Stimulated activated memory B cell treated with anti-CD40 and anti-IgM and Interleukin-4, amounts not matched to agents 10 μg/mL and 1 μg/mL and 100 μg/mL, for 72 hours (primary cell): ENCODE results near the gene ACOX3.
A peak's percentile ranks its signal among the peaks of the same experiment; 100 is the strongest.

Experiments used
- ATAC-seq: fragments of 150-1000 bp; cut with Tn5 transposase; 2 replicates; pipeline ENCODE4 v1.10.0; 2021
- H3K27ac Mint-ChIP-seq: one replicate; pipeline ENCODE4 v1.8.0; 2022; ENCODE audit warnings: mild to moderate bottlenecking, mixed read lengths
- H3K27me3 Mint-ChIP-seq: one replicate; pipeline ENCODE4 v1.8.0; 2022; ENCODE audit warnings: mixed read lengths
- H3K36me3 Mint-ChIP-seq: one replicate; pipeline ENCODE4 v1.8.0; 2022; ENCODE audit warnings: mixed read lengths
- H3K4me1 Mint-ChIP-seq: one replicate; pipeline ENCODE4 v1.8.0; 2022; ENCODE audit warnings: mixed read lengths
- H3K4me3 Mint-ChIP-seq: one replicate; pipeline ENCODE4 v1.8.0; 2022; ENCODE audit warnings: mild to moderate bottlenecking, moderate library complexity, mixed read lengths
- H3K9me3 Mint-ChIP-seq: one replicate; pipeline ENCODE4 v1.8.0; 2022; ENCODE audit warnings: mixed read lengths

Gene ACOX3

DNA sequence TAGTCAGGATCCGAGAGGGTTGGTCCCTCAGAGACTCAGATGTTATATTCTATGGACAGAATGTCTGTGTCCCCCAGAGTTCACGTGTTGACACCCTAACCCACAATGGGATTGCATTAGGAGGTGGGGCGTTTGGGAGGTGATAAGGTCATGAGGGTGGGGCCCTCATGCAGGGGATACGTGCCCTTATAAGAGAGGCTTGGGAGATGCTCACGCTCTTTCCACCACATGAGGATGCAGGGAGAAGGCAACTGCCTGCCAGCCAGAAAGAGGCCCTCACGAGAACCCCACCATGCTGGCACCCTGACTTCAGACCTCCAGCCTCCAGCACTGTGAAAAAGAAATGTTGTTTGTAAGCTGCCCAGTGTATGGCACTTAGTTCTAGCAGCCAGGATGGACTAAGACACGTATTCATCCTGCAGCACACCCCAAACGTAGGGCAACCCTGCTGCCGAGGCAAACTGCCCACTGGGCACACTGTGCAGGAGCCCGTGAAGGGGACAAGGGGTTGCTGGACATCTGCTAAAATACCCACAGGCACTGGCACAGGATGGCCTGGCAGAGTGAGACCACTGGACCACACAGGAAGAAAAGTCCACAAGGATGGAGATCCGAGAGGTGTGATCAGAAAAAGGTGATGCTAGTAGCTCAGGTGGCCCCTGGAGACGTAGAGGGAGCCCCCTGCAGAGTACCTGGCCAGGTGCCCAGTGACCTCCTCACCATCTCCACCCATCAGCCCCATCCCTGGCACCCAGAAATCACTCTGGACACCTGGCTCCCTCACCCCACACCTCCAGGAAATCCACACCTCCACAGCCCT is 108.3 kb downstream of the ACOX3 start:
- Mint-ChIP-seq H3K9me3 (peaks cover 19% of the 10 kb centered on the region), H3K4me1 (no peaks in the 10 kb centered on the region), H3K4me3 (no peak overlapping the region), H3K36me3 (no peaks in the 10 kb centered on the region), H3K27me3 (peaks cover 10% of the 10 kb centered on the region), H3K27ac (no peak overlapping the region)
- ATAC-seq = no peak

DNA sequence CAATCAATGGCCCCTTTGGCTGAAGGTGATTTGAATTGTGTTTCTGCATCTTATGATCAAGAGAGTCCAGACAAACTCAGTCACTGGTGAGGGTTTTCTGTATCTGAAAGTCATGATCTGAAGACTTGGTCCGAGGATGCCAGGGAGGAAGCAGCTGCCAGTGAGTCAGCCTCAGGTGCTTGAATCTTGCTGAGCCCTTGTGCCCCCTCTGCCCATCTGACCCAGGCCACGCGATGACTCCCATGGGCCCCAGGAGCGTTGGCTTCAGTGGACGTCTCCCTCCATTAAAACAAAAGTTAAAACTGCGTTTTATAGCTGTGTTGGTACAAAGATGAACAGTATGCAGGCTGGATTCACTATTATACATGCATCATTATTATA is 109.0 kb downstream of the ACOX3 start:
- no peak for ATAC-seq
- H3K27me3 Mint-ChIP-seq = peaks cover 10% of the 10 kb centered on the region

DNA sequence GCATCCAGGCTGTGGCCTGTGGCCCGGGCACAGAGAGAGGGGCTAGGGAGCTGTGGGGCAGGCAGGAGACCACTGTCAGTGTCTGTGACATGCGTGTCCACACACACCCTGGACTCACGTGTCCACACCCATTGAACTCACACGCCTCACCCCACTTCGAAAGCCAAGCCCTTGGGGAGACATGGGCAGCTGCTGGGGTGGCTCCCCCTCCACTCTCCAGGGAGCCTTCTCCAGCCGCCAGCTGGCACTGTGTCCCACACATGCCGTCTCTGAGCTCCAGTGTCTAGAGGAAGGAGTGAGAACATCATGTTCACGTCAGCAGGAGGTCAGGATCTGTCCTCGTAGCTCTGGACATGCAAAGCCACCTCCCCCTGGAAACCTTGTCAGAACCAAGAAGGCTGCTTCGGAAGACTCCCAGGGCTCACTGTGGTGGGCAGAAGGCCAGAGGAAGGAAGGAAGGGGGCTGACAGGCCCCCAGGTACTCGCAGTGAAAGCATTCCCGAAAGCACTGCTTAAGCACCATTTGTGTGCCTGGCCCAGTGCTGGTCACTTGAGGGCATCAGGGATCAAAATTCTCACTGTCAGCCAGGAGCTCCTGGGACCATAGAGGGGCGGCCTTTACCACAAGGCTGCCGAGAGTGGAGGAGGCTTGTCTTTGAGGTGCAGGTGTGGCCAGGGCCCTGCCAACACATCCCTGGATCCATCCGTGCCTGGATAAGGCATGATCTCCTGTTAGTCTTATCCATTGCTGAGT is 109.5 kb downstream of the ACOX3 start:
- Mint-ChIP-seq H3K36me3 (no peaks in the 10 kb centered on the region), H3K27ac (no peak overlapping the region), H3K4me3 (no peak overlapping the region), H3K9me3 (peaks cover 11% of the 10 kb centered on the region), H3K27me3 (peaks cover 10% of the 10 kb centered on the region), H3K4me1 (no peaks in the 10 kb centered on the region)
- ATAC-seq = peak; percentile 6

More for the DNA sequence above, 109.0 kb downstream of the ACOX3 start:
- Mint-ChIP-seq H3K4me1 (no peaks in the 10 kb centered on the region), H3K4me3 (no peak overlapping the region), H3K36me3 (no peaks in the 10 kb centered on the region), H3K9me3 (peaks cover 15% of the 10 kb centered on the region), H3K27ac (no peak overlapping the region)

DNA sequence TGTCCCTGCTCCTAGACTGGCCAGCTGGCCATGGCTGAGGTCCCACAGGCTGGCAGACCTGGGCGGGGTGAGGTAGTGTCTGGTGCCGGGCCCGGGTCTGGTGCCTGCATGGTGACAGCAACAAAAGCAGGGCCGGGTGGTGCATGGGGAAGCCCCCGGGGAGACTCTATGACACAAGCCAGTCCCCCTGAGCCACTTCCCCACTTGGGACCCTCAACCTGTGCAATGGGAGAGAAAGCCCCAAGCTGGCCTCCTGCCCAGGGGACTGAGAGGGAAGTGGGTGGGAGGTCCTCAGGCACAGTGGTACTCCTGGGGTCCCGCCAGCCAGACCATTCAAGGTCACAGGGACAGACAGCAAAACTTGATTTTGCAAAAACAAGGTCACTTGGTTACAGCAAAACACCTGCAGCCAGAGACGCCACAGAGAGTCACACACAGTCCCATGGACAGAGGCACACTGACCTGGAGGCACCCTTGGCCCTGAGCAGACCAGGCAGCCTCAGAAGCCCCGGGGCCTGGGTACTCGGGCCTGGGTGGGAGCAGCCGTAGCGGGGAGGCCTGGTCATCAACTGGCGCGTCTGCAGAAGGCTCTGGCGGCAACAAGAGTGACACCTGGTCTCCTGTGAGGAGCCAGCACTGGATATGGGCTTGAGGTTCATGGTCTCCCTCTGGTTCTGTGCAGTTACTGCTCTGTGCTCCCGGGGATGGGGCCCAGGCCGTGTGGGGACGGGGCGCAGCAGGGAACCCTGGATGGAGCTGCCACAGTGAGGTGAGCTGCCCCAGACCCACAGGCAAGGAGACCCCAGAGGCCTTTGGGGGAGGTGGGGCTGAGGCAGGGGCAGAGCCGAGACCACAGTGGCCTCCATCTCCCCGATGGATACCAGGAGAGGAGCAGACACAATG is 110.4 kb downstream of the ACOX3 start:
- no peaks in the 10 kb centered on the region for H3K36me3 Mint-ChIP-seq
- peaks cover 10% of the 10 kb centered on the region for H3K27me3 Mint-ChIP-seq
- no peaks in the 10 kb centered on the region for H3K4me1 Mint-ChIP-seq
- H3K27ac Mint-ChIP-seq = no peak overlapping the region
- ATAC-seq = no peak
- peaks cover 6% of the 10 kb centered on the region for H3K9me3 Mint-ChIP-seq
- H3K4me3 Mint-ChIP-seq = no peak overlapping the region

DNA sequence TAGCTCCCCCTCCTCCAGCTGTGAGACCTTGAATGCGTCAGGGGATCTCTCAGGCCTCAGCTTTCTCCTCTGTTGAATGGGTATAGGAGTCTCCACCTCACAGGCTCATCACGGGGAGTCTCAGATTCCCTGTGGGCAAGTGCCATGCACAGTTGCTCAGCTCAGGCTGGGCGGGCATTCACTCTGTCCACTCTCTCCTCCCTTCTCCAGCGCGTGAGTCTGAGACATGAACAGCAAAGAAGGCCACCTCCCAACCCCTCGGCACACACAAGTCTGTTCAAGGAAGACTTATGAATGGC is 111.0 kb downstream of the ACOX3 start:
- no peak for ATAC-seq
- H3K4me3 Mint-ChIP-seq = no peak overlapping the region
- peaks cover 10% of the 10 kb centered on the region for H3K27me3 Mint-ChIP-seq
- peaks cover 5% of the 10 kb centered on the region for H3K9me3 Mint-ChIP-seq
- no peaks in the 10 kb centered on the region for H3K36me3 Mint-ChIP-seq
- no peaks in the 10 kb centered on the region for H3K4me1 Mint-ChIP-seq
- no peak overlapping the region for H3K27ac Mint-ChIP-seq

DNA sequence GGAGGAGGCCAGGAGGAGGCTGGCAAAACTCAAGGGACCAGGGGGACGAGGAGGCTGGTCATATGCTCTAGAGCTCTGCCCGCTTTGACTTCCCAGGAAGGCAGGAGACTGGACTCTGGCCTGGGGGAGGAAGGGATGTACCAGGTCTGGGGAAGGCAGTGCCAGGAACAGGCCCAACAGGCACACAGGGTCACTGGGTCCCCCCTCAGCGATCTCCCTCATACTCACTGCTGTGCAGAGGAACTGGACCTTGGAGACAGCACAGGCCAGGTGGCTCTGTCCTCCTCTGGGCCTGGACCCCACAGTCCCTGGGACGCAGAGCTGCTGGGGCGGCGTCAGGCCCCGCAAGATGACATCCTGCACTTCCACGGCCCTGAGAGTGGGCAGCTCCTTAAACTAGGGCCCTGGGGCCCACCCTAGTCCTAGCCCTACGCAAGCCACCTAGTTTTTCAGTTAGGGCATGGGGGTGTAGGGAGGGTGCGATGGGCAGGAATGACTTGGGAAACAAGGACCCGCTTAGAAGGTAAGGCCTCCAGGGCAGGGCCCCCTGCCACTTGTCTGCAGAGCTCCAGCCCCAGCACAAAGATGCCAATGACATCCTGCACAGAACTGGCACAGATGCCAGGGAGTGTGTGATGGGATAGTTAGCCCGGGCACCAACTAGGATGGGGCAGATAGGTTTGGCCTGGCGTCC is 111.5 kb downstream of the ACOX3 start:
- Mint-ChIP-seq H3K27ac (no peak overlapping the region), H3K9me3 (peaks cover 5% of the 10 kb centered on the region), H3K27me3 (peaks cover 10% of the 10 kb centered on the region), H3K4me1 (no peaks in the 10 kb centered on the region), H3K36me3 (no peaks in the 10 kb centered on the region), H3K4me3 (no peak overlapping the region)
- no peak for ATAC-seq

DNA sequence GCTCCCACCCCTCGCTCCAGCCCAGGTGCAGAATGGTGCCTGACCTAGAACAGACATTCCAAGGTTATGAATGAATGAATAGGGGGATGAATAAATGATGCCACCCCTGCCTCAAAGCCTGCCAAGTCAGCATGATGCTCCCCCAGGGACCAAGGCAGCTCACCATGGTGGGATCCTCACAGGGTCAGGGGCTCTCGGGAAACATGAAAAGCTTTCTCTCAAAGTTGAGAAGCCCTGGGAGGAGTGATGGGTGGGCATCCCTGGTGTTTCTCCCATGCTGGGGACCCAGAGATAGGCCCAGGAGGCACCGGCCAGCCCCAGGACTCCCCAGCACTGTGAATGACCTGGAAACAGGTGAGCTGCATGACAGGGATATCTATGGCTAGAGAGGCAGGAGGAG is 112.1 kb downstream of the ACOX3 start:
- Mint-ChIP-seq H3K4me1 (no peaks in the 10 kb centered on the region), H3K36me3 (no peaks in the 10 kb centered on the region), H3K27me3 (peaks cover 10% of the 10 kb centered on the region), H3K27ac (no peak overlapping the region), H3K9me3 (peaks cover 5% of the 10 kb centered on the region), H3K4me3 (no peak overlapping the region)
- ATAC-seq = no peak

DNA sequence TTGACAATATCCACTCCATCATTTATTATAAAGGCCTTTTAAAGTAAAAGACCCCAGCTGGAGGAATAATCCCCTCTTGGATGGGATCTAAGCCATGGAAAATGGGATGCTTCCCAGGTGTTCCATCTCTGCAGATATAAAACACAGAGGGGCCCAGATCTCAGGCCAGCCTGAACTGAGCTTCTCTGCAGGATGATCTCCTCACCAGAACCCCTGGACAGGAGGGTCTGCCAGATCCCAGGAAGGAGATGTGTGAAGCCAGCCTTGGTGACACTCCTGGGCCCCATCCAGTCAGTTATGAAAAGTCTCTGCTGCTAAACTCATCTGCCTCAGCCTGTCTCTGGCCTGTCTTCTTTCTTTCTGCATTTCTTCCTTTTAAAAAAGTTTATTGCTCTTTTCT is 114.3 kb downstream of the ACOX3 start:
- no peak overlapping the region for H3K4me3 Mint-ChIP-seq
- no peak overlapping the region for H3K27ac Mint-ChIP-seq
- ATAC-seq = no peak
- H3K27me3 Mint-ChIP-seq = no peaks in the 10 kb centered on the region
- H3K9me3 Mint-ChIP-seq = no peaks in the 10 kb centered on the region
- no peaks in the 10 kb centered on the region for H3K4me1 Mint-ChIP-seq
- no peaks in the 10 kb centered on the region for H3K36me3 Mint-ChIP-seq

DNA sequence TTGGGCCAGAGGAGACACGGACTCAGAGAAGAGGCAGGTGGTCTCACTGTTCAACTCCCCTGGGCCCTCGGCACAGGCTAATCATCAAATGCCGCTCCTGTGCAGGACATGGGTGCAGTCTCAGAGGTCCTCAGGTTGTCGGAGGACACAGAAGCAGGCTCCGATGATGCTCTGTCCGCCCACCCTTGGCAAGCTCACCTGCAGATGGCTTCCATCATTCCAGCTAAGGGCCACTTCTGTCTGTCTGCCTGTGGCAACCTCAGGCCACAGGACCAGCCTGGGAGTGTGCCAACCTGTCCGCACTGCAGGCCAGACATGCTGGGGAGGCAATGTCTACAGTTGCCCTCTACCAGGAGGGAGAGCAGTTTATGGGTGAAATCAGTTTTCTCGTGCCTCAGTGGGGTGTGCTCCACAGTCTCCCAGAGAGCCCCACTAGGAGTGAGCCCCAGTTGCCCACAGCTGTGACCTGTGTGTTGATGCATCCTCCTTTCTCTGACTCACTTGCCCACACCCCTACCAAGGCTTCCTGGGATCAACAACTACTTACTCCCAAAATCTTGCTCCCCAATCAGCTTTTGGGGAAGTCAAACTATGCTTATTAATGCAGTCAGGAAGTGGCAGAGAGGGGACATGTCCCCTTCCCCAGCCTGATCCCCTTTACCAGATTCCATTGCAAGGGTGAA is 115.1 kb downstream of the ACOX3 start:
- H3K27ac Mint-ChIP-seq = no peak overlapping the region
- ATAC-seq = no peak

DNA sequence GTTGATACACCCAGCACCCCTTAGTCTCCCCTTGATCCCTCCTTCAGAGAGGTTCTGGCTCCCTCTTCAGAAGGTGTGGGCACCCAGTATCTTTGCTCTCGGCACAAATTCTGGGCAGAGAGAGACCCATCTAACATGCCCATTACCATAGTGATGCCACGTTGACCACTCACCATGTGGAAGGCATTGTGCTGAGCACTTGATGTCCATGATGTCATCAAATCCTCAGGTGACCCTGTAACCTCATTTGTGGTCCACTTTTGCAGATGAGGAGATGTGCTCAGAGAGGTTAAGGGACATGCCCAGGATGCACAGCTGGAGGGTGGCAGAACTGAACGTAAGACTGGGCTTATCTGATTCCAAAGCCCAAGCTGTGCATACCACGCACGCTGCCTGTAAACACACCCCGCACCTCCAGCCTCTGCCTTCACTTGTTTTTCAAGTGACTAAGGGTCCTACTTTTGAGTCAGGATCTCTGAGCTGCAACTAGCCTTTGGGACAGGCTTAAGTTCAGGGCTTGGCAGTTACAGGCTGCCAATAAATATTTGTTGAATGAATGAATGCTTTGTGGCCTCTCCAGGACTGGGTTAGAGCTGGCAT is 115.8 kb downstream of the ACOX3 start:
- Mint-ChIP-seq H3K27ac (no peak overlapping the region), H3K27me3 (no peaks in the 10 kb centered on the region), H3K4me3 (no peak overlapping the region), H3K4me1 (no peaks in the 10 kb centered on the region), H3K36me3 (no peaks in the 10 kb centered on the region), H3K9me3 (no peaks in the 10 kb centered on the region)
- ATAC-seq = no peak

More for the DNA sequence above, 115.1 kb downstream of the ACOX3 start:
- Mint-ChIP-seq H3K27me3 (no peaks in the 10 kb centered on the region), H3K4me3 (no peak overlapping the region), H3K9me3 (no peaks in the 10 kb centered on the region), H3K36me3 (no peaks in the 10 kb centered on the region), H3K4me1 (no peaks in the 10 kb centered on the region)

DNA sequence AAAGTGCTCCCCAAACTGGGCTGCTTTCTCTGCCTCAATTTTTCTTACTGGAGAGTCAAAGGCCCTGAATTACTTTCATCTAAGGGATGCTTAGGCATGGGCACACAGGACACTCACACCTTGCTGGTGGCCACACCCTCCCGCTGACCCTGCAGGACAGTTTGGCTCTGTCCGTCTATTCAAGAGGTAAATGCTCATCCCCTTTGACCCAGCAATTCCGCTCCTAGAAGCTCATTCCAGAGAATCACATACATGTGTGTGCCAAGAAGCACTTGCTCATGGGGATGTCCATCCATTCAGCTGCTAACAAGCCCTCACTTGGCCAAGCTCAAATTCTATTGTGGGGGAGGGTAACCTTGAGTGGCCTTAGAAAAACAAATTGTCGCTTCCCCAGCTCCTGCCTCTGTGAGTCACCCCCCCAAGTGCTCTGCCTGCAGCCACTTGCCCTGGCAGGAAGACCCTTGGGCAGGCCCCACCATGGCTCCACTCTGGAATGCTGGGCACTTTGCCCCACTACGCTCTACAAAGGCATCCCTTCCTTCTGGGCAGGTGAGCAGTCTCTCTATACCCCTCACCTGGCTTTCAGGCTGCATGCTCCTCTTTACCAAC is 116.5 kb downstream of the ACOX3 start:
- H3K4me1 Mint-ChIP-seq = no peaks in the 10 kb centered on the region
- ATAC-seq = no peak
- H3K27me3 Mint-ChIP-seq = no peaks in the 10 kb centered on the region
- H3K9me3 Mint-ChIP-seq = no peaks in the 10 kb centered on the region
- no peaks in the 10 kb centered on the region for H3K36me3 Mint-ChIP-seq
- no peak overlapping the region for H3K27ac Mint-ChIP-seq
- H3K4me3 Mint-ChIP-seq = no peak overlapping the region

DNA sequence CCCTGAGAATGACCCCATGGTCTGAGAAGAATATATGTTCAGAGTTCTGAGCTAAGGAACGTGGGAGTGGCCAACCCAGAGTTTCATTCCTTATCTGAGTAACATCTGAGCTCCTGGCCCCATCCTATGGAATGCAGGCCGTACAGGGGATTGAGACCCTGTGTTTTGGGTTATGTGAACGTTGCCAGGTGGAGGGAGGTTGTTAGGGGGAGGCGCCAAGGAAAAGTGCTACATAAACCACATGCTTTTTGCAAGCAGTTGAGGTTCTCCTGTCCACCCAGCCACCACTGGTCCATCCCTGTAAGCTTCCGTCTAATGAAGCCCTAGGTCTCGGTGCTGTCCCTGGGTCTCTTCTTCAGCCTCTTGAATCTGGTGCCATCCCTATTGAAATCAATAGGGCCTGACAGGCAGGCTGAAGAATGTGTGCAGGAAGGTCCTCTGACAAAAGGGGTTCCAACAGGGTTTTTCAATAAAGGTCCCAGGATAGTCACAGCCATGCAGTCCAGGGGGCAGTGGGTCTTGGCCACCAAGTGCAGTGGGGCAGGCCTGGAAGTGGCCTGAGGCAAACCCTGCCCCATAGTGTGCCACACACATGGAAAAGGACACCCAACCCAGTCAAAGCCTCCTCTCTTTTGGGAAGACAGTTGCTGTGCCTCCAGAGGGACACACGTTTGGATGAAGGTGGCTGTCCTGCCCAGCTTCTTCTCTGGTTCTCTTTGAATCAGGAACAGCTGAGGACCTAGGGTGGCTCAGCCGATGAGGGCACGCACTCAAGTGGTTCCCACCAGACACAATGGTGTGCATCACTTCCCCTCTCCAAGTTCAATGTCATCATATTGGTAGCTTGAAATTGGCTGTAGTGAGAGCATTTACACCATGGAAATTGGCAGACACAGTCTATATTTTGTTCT is 117.5 kb downstream of the ACOX3 start:
- Mint-ChIP-seq H3K4me1 (no peaks in the 10 kb centered on the region), H3K27ac (no peak overlapping the region), H3K36me3 (no peaks in the 10 kb centered on the region), H3K27me3 (no peaks in the 10 kb centered on the region), H3K9me3 (no peaks in the 10 kb centered on the region), H3K4me3 (no peak overlapping the region)
- ATAC-seq = no peak

DNA sequence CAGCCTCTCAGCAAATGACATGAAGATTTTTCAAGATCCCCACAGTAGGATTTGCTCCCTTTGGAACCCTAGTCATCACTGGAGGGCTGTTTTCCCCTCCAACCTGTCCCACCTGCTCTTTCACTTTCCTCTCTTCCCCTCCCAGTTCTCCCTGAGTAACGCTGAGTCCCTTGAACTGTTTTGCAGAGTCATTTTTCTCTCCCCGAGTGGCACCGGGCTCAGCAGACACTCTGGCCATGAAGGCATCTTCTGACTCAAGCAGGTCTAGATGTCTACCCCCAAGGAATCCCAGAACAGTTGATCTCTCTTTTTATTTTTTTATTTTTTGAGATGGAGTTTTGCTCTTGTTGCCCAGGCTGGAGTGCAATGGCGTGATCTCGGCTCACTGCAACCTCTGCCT is 118.8 kb downstream of the ACOX3 start:
- ATAC-seq = no peak
- Mint-ChIP-seq H3K4me1 (no peaks in the 10 kb centered on the region), H3K27me3 (peaks cover 3% of the 10 kb centered on the region), H3K27ac (no peak overlapping the region), H3K4me3 (no peak overlapping the region), H3K9me3 (no peaks in the 10 kb centered on the region), H3K36me3 (no peaks in the 10 kb centered on the region)
